ENCODE data around the gene THSD7B. TPM values are rescaled to one million over a fixed set of nuclear protein-coding genes. Genes with fewer than 3 reads are reported as not detected.

The THSD7B gene
- total RNA-seq, 2 experiments from 2014 or later: not detected

DNA sequence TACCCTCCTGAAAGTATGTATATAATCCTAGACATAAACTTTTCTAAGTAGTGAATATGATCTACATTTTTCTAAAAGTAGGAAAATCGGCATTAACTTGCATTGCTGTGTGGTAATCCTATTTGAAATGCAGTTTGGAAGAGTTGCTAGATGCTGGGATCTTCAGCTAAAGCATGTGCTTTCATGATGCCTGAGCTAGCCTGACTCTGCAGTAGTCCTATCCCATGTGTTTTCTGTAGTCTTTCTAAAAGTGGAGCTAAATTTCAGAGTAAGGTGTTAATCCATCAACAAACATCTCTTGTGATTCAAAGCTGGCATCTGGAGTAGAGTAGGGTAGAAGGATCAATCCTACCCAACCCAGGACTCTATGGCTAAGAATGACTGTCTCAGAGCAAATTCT, 229.4 kb downstream of the THSD7B start:
- DNase-seq (no peak), ATAC-seq (ENCODE audit: low read depth) (no peak)
- H3K9me3 Mint-ChIP-seq: no peaks in the 10 kb centered on the region
- POLR2A ChIA-PET: no interaction called here
- H3K27me3 Mint-ChIP-seq: no peaks in the 10 kb centered on the region
- no peaks in the 10 kb centered on the region for H3K36me3 Mint-ChIP-seq
- H3K4me1 Mint-ChIP-seq: no peaks in the 10 kb centered on the region
- no peak overlapping the region for H3K27ac Mint-ChIP-seq
- no peak overlapping the region for H3K4me3 Mint-ChIP-seq

GRCh38 chr2:136997557-136997956, 232.2 kb downstream of the THSD7B start:
- Mint-ChIP-seq H3K27me3 (no peaks in the 10 kb centered on the region), H3K36me3 (no peaks in the 10 kb centered on the region), H3K27ac (no peak overlapping the region), H3K4me1 (no peaks in the 10 kb centered on the region), H3K4me3 (no peak overlapping the region), H3K9me3 (no peaks in the 10 kb centered on the region)
- POLR2A ChIA-PET: no interaction called here
- DNase-seq (no peak), ATAC-seq (ENCODE audit: low read depth) (no peak)

DNA sequence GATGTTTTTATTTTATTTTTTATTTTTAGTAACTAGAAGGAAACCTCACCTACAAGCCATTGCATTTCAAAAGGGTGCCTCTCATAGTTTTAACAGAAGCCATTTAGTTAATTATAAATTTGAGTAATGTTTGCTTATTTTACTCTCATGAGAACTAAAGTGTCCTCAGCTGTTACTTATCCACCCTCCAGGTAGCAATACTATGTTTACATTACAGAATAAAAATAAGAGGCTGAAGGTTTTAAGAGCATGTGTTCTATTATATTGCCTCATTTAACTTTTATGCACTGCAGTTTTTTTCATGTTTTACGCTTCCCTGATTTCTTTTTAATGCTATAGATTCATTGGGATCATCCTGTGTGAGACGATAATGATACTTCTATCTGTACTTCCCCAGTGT, 235.5 kb downstream of the THSD7B start:
- H3K27me3 Mint-ChIP-seq: no peaks in the 10 kb centered on the region
- no peaks in the 10 kb centered on the region for H3K4me1 Mint-ChIP-seq
- ATAC-seq (ENCODE audit: low read depth): no peak
- H3K27ac Mint-ChIP-seq: no peak overlapping the region
- no peaks in the 10 kb centered on the region for H3K9me3 Mint-ChIP-seq
- POLR2A ChIA-PET: no interaction called here
- DNase-seq: no peak
- no peak overlapping the region for H3K4me3 Mint-ChIP-seq
- H3K36me3 Mint-ChIP-seq: no peaks in the 10 kb centered on the region

GRCh38 chr2:137002896-137003295, 237.6 kb downstream of the THSD7B start:
- POLR2A ChIA-PET: no interaction called here
- H3K27ac Mint-ChIP-seq: no peak overlapping the region
- no peaks in the 10 kb centered on the region for H3K4me1 Mint-ChIP-seq

DNA sequence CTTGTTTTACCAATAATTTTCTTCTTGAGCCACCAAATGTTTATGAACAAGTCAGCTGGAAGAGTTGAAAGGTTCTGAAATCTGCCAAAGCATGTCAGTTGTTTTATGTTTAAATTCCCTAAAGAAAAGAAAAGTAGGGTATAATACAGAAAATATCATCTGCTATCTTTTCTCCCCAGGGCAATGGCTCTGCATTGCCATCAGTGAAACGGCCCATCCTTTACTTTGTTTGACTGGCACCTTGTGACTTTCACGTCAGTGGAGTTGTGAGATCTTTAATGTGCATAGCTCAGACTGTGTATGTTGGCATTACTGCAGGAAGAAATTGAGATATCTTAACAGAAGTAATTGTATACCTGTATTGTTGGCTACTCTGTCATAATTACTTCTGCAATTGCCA, 239.9 kb downstream of the THSD7B start:
- DNase-seq (no peak), ATAC-seq (ENCODE audit: low read depth) (no peak)
- Mint-ChIP-seq H3K36me3 (no peaks in the 10 kb centered on the region), H3K4me3 (no peak overlapping the region), H3K27ac (no peak overlapping the region), H3K4me1 (no peaks in the 10 kb centered on the region), H3K9me3 (no peaks in the 10 kb centered on the region), H3K27me3 (no peaks in the 10 kb centered on the region)
- POLR2A ChIA-PET: no interaction called here

More at GRCh38 chr2:137002896-137003295, 237.6 kb downstream of the THSD7B start:
- Mint-ChIP-seq H3K9me3 (no peaks in the 10 kb centered on the region), H3K36me3 (no peaks in the 10 kb centered on the region), H3K4me3 (no peak overlapping the region), H3K27me3 (no peaks in the 10 kb centered on the region)
- DNase-seq (no peak), ATAC-seq (ENCODE audit: low read depth) (no peak)

DNA sequence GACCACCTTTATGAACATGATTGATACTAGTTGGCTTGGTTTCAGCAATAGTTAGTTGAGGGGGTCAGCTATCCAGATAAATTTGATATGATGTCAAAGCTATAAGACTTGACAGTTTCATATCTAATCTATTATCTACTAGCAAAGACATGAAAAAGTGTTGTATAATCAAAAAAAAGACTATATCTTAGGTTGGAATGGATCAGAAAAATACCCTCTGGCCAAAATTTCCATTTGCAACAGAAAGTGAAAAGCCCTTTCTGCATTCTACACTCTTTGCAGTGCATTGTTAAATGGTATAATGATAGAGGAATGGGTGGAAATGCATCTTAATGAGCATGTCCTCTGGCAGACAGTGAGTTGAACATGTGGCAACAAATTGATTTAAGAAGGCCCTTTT, 242.6 kb downstream of the THSD7B start:
- no peak overlapping the region for H3K27ac Mint-ChIP-seq
- POLR2A ChIA-PET: no interaction called here

GRCh38 chr2:137009953-137010352, 244.6 kb downstream of the THSD7B start:
- H3K27ac Mint-ChIP-seq: no peak overlapping the region
- no peak overlapping the region for H3K4me3 Mint-ChIP-seq
- DNase-seq: no peak
- H3K27me3 Mint-ChIP-seq: no peaks in the 10 kb centered on the region
- no peak for ATAC-seq (ENCODE audit: low read depth)
- POLR2A ChIA-PET: no interaction called here
- H3K4me1 Mint-ChIP-seq: no peaks in the 10 kb centered on the region
- H3K36me3 Mint-ChIP-seq: no peaks in the 10 kb centered on the region
- H3K9me3 Mint-ChIP-seq: no peaks in the 10 kb centered on the region

More for the DNA sequence above, 242.6 kb downstream of the THSD7B start:
- DNase-seq (no peak), ATAC-seq (ENCODE audit: low read depth) (no peak)
- Mint-ChIP-seq H3K4me3 (no peak overlapping the region), H3K36me3 (no peaks in the 10 kb centered on the region), H3K9me3 (no peaks in the 10 kb centered on the region), H3K27me3 (no peaks in the 10 kb centered on the region), H3K4me1 (no peaks in the 10 kb centered on the region)

GRCh38 chr2:137020452-137021196, 255.3 kb downstream of the THSD7B start:
- ATAC-seq (ENCODE audit: low read depth): no peak
- no peaks in the 10 kb centered on the region for H3K27me3 Mint-ChIP-seq
- no peaks in the 10 kb centered on the region for H3K36me3 Mint-ChIP-seq
- no peaks in the 10 kb centered on the region for H3K9me3 Mint-ChIP-seq
- H3K4me1 Mint-ChIP-seq: no peaks in the 10 kb centered on the region
- no peak overlapping the region for H3K4me3 Mint-ChIP-seq
- no peak overlapping the region for H3K27ac Mint-ChIP-seq
- DNase-seq: no peak
- POLR2A ChIA-PET: no interaction called here

DNA sequence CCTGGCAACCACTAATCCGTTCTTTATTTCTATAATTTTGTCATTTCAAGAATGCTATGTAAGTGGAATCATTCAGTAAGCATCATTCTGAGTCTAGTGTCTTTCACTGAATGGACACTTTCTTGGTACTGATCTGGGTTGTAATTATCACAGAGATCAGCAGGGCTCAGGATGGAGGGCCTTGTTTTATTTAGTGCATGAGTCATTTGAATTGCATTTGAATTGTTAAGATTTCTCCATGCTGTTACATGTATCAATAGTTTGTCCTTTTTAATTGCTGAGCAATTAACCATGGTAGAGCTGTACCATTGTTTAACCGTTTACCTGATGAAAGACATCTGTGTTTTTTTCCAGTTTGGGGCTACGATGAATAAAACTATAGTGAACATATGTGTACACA, 256.4 kb downstream of the THSD7B start:
- H3K4me1 Mint-ChIP-seq: no peaks in the 10 kb centered on the region
- POLR2A ChIA-PET: no interaction called here
- H3K4me3 Mint-ChIP-seq: no peak overlapping the region
- H3K36me3 Mint-ChIP-seq: no peaks in the 10 kb centered on the region
- no peaks in the 10 kb centered on the region for H3K9me3 Mint-ChIP-seq
- H3K27ac Mint-ChIP-seq: no peak overlapping the region
- DNase-seq (no peak), ATAC-seq (ENCODE audit: low read depth) (no peak)
- no peaks in the 10 kb centered on the region for H3K27me3 Mint-ChIP-seq

GRCh38 chr2:137023205-137023604, 257.9 kb downstream of the THSD7B start:
- no peaks in the 10 kb centered on the region for H3K4me1 Mint-ChIP-seq
- H3K9me3 Mint-ChIP-seq: no peaks in the 10 kb centered on the region
- H3K4me3 Mint-ChIP-seq: no peak overlapping the region
- no peak for ATAC-seq (ENCODE audit: low read depth)
- no peaks in the 10 kb centered on the region for H3K36me3 Mint-ChIP-seq
- H3K27ac Mint-ChIP-seq: no peak overlapping the region
- POLR2A ChIA-PET: no interaction called here
- no peak for DNase-seq
- H3K27me3 Mint-ChIP-seq: no peaks in the 10 kb centered on the region

GRCh38 chr2:137031731-137032130, 266.4 kb downstream of the THSD7B start:
- no peak for DNase-seq
- POLR2A ChIA-PET: no interaction called here
- no peaks in the 10 kb centered on the region for H3K36me3 Mint-ChIP-seq
- H3K27ac Mint-ChIP-seq: no peak overlapping the region
- no peaks in the 10 kb centered on the region for H3K4me1 Mint-ChIP-seq
- H3K27me3 Mint-ChIP-seq: no peaks in the 10 kb centered on the region
- no peak for ATAC-seq (ENCODE audit: low read depth)
- no peaks in the 10 kb centered on the region for H3K9me3 Mint-ChIP-seq
- H3K4me3 Mint-ChIP-seq: no peak overlapping the region

DNA sequence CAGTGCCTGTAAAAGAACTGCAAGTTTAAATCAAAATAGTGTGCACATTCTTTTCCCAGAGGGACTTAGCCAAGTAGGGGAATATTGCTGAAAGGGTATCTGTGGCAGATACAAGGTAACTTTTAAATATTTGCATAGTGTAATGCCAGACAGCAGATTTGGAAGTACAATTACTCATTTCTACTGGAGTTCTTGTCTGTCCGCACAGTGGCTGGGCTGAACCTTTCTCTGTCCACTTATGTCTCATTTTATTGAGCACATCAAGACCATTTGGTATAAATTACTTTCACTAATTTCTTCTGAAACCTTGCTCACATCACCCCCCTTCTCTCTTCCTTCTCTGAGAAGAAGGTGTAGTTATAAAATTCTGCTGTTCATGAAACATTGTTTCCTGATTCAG, 271.3 kb downstream of the THSD7B start:
- no peak overlapping the region for H3K4me3 Mint-ChIP-seq
- no peak overlapping the region for H3K27ac Mint-ChIP-seq
- ATAC-seq (ENCODE audit: low read depth) (no peak), DNase-seq (no peak)
- POLR2A ChIA-PET: no interaction called here
- H3K4me1 Mint-ChIP-seq: no peaks in the 10 kb centered on the region
- H3K36me3 Mint-ChIP-seq: no peaks in the 10 kb centered on the region
- H3K27me3 Mint-ChIP-seq: no peaks in the 10 kb centered on the region
- H3K9me3 Mint-ChIP-seq: no peaks in the 10 kb centered on the region

DNA sequence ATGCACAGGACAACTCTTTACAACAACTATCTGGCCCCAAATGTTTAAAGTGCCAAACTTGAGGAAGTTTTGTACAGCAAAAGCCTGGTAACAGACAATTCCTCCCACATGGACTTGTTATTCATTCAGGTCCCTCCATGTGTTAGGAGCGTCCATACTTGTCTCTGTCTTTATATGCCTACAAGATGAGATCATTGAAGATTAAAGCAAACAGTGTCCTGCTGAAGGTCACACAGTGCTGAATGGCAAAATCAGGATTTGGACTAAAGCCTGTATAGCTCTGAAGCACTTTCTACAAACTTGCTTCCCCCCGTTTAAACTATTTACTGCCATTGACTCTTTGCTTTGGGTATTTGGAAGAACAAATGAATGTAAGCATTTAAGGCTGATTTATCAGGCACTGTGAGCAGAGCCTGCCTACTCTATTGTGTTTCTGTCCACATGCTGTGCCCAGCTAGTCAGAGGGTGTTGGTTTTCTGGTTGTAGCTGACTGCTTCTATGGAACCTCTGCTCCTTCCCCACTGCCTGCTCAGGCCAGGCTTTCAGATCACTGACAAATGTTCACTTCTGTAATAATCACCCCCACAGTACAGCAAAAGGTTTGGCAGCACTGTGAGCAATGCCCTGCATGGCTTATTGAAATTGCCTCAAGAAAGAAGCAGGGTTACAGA, 274.3 kb downstream of the THSD7B start:
- POLR2A ChIA-PET: no interaction called here
- H3K9me3 Mint-ChIP-seq: no peaks in the 10 kb centered on the region
- no peak for ATAC-seq (ENCODE audit: low read depth)
- no peak overlapping the region for H3K27ac Mint-ChIP-seq
- H3K4me1 Mint-ChIP-seq: no peaks in the 10 kb centered on the region
- H3K36me3 Mint-ChIP-seq: no peaks in the 10 kb centered on the region
- DNase-seq: no peak
- H3K27me3 Mint-ChIP-seq: peaks cover 2% of the 10 kb centered on the region
- no peak overlapping the region for H3K4me3 Mint-ChIP-seq

DNA sequence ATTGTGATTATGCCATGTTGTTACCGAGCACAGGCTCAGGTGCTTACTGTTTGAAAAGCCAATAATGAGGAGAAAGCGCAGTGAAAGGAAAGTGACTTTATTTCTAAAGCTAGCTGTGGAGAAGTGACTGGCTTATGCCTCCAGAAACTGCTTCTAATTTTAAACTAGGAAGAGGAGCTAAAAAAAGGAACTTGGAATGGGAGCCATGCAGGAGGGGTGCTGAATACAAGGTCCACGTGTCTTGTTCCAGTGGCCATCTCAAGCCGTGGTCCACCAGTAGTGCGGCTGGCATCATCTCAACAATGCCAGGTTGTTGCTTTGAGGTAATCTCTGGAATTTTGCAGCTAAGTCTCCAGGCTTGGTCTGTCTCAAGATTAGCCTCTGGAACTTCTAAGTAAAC, 282.0 kb downstream of the THSD7B start:
- no peak overlapping the region for H3K27ac Mint-ChIP-seq

More for the DNA sequence above, 282.0 kb downstream of the THSD7B start:
- no peaks in the 10 kb centered on the region for H3K4me1 Mint-ChIP-seq
- DNase-seq (no peak), ATAC-seq (ENCODE audit: low read depth) (no peak)
- H3K27me3 Mint-ChIP-seq: peaks cover 2% of the 10 kb centered on the region
- POLR2A ChIA-PET: no interaction called here
- no peaks in the 10 kb centered on the region for H3K9me3 Mint-ChIP-seq
- no peak overlapping the region for H3K4me3 Mint-ChIP-seq
- no peaks in the 10 kb centered on the region for H3K36me3 Mint-ChIP-seq
